NCI-H1694 treated with DMSO at 0.1 percent for 48 hours (cell line): ENCODE data around the gene ABCB9.
"Not testable (repeated sequence)": the region's sequence is repeated elsewhere in the genome, so short reads cannot be mapped to it uniquely, and the experiment has no call there.

ENCODE experiments used
- DNase-seq: peaks from one replicate; lab custom pipeline; 2025; lab: John Stamatoyannopoulos, UW

Gene ABCB9

GRCh38 chr12:122965851-122966742, at the start of gene ABCB9:
Gene ABCB9 (minus strand): TSS chr12:122966463. CDS start chr12:122960235, 6,228 bp downstream.
- DNase-seq, result peak; percentile 64

- DNase-seq, result not testable (repeated sequence)
Observed at GRCh38 chr12:123014473-123014872, 48.2 kb upstream of the ABCB9 start.

- DNase-seq, result no peak
Observed at GRCh38 chr12:123013185-123014095, 47.2 kb upstream of the ABCB9 start.

GRCh38 chr12:123011701-123012100, 45.4 kb upstream of the ABCB9 start:
- no peak for DNase-seq

- no peak for DNase-seq
Observed at GRCh38 chr12:123010681-123011080, 44.4 kb upstream of the ABCB9 start.

GRCh38 chr12:123010110-123010509, 43.8 kb upstream of the ABCB9 start:
- DNase-seq, result no peak

GRCh38 chr12:123006977-123007376, 40.7 kb upstream of the ABCB9 start:
- DNase-seq, result no peak

- DNase-seq, result no peak
Observed at GRCh38 chr12:123005081-123005626, 38.9 kb upstream of the ABCB9 start.

- DNase-seq, result no peak
Observed at GRCh38 chr12:123004287-123004686, 38.0 kb upstream of the ABCB9 start.

GRCh38 chr12:123003257-123003656, 37.0 kb upstream of the ABCB9 start:
- no peak for DNase-seq

- no peak for DNase-seq
Observed at GRCh38 chr12:123001464-123001863, 35.2 kb upstream of the ABCB9 start.

- DNase-seq, result no peak
Observed at GRCh38 chr12:123000578-123000977, 34.3 kb upstream of the ABCB9 start.

- DNase-seq, result no peak
Observed at GRCh38 chr12:122999986-123000420, 33.7 kb upstream of the ABCB9 start.

GRCh38 chr12:122999196-122999946, 33.1 kb upstream of the ABCB9 start:
- DNase-seq, result no peak

- DNase-seq, result no peak
Observed at GRCh38 chr12:122998316-122998715, 32.1 kb upstream of the ABCB9 start.

- DNase-seq, result no peak
Observed at GRCh38 chr12:122997343-122998250, 31.3 kb upstream of the ABCB9 start.

- no peak for DNase-seq
Observed at GRCh38 chr12:122996621-122997342, 30.5 kb upstream of the ABCB9 start.

- no peak for DNase-seq
Observed at GRCh38 chr12:122996188-122996601, 29.9 kb upstream of the ABCB9 start.

- no peak for DNase-seq
Observed at GRCh38 chr12:122995503-122996187, 29.4 kb upstream of the ABCB9 start.
